ENCODE data around the gene HSPA12A. TPM values are rescaled to one million over a fixed set of nuclear protein-coding genes. Genes with fewer than 3 reads are reported as not detected.

HSPA12A gene
- total and polyA plus RNA-seq, 2 of the 13 experiments (the other 11 are each of a cell fraction or from before 2014, with no cell fraction given), result 6.4 to 13.6 TPM

- Histone ChIP-seq H2AFZ (ENCODE audit: low read length) (no peak overlapping the region), H4K20me1 (ENCODE audit: insufficient read depth, low read length) (no peaks in the 10 kb centered on the region), H3K9ac (ENCODE audit: insufficient read depth, low read depth, low read length) (no peak overlapping the region), H3K79me2 (ENCODE audit: insufficient read depth, low read length) (peaks cover 3% of the 10 kb centered on the region), H3K4me1 (ENCODE audit: insufficient read depth, low read length) (peaks cover 27% of the 10 kb centered on the region), H3K4me2 (ENCODE audit: low read depth, low read length) (no peak overlapping the region), H3K9me3 (ENCODE audit: low read length) (peaks cover 5% of the 10 kb centered on the region; the same call in 1 of the 2 replicates), H3K36me3 (replicated peaks in 1 of 2; ENCODE audit: control insufficient read depth in 1 of 2, insufficient read depth in 2 of 2, low read length in 2 of 2) (peaks cover 0 to 9% of the 10 kb centered on the region in 2 experiments; a peak in 1 of 5 replicates), H3K4me3 (replicated peaks in 1 of 3; ENCODE audit: insufficient read depth in 1 of 3, low read depth in 2 of 3, low read length in 3 of 3) (no peak overlapping the region), H3K27me3 (ENCODE audit: control insufficient read depth in 1 of 2, insufficient read depth in 2 of 2, low read length in 2 of 2) (no peaks in the 10 kb centered on the region), H3K27ac (ENCODE audit: extremely low read length, insufficient read depth, low read length) (no peak overlapping the region)
- TF ChIP-seq ZNF549 (CRISPR knock-in tag; IDR thresholded peaks at IDR 0.05), result no peak
- TF ChIP-seq CHD4 (IDR thresholded peaks at IDR 0.05; ENCODE audit: borderline replicate concordance, low read length), result no peak
- no peak for TF ChIP-seq ZFY (CRISPR knock-in tag; IDR thresholded peaks at IDR 0.05)
- TF ChIP-seq ZKSCAN1 (IDR thresholded peaks at IDR 0.05; ENCODE audit: low read length), result no peak
- TF ChIP-seq ZNF333 (CRISPR knock-in tag; IDR thresholded peaks at IDR 0.05; ENCODE audit: borderline replicate concordance), result no peak
- no peak for TF ChIP-seq ZNF672 (CRISPR knock-in tag; IDR thresholded peaks at IDR 0.05)
- no peak for TF ChIP-seq ELF3 (CRISPR knock-in tag; IDR thresholded peaks at IDR 0.05)
- no peak for TF ChIP-seq BCL6 (CRISPR knock-in tag; IDR thresholded peaks at IDR 0.05)
- TF ChIP-seq ZNF790 (CRISPR knock-in tag; IDR thresholded peaks at IDR 0.05; ENCODE audit: borderline replicate concordance), result no peak
- TF ChIP-seq, protein P1, sequence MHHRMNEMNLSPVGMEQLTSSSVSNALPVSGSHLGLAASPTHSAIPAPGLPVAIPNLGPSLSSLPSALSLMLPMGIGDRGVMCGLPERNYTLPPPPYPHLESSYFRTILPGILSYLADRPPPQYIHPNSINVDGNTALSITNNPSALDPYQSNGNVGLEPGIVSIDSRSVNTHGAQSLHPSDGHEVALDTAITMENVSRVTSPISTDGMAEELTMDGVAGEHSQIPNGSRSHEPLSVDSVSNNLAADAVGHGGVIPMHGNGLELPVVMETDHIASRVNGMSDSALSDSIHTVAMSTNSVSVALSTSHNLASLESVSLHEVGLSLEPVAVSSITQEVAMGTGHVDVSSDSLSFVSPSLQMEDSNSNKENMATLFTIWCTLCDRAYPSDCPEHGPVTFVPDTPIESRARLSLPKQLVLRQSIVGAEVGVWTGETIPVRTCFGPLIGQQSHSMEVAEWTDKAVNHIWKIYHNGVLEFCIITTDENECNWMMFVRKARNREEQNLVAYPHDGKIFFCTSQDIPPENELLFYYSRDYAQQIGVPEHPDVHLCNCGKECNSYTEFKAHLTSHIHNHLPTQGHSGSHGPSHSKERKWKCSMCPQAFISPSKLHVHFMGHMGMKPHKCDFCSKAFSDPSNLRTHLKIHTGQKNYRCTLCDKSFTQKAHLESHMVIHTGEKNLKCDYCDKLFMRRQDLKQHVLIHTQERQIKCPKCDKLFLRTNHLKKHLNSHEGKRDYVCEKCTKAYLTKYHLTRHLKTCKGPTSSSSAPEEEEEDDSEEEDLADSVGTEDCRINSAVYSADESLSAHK (CRISPR knock-in tag; IDR thresholded peaks at IDR 0.05; ENCODE audit: borderline replicate concordance), result no peak
- TF ChIP-seq MIER3 (CRISPR knock-in tag; IDR thresholded peaks at IDR 0.05; ENCODE audit: borderline replicate concordance), result no peak
- no peak for TF ChIP-seq PRPF4 (IDR thresholded peaks at IDR 0.05; ENCODE audit: low read depth, low read length, poor library complexity, severe bottlenecking)
- no peak for TF ChIP-seq ZNF589 (CRISPR knock-in tag; conservative IDR thresholded peaks at IDR 0.05)
- no peak for TF ChIP-seq TBX3 (IDR thresholded peaks at IDR 0.05; ENCODE audit: borderline replicate concordance)
- ChIA-PET CTCF (ENCODE audit: low intra/inter-chr PET ratio, low total read pairs) (no interaction called here), POLR2A (no interaction called here)
- in situ Hi-C loops (cut with HindIII; ENCODE audit: extremely low pct_ligation_motif_present, low pct_unique_long_range_greater_than_20kb), result loop anchor here (10.0 kb wide), 1 partner anchor 503 kb away; no protein-coding TSS in a partner anchor
- no peak for FAIRE-seq
- BruUV-seq (replicated peaks), result no TSS peak
- DNase-seq (ENCODE audit: low spot score), result no peak
- intact Hi-C loops (cut with micrococcal nuclease; ENCODE audit: unreplicated experiment), result no loop called here
- ATAC-seq, result no peak
- 74% methylated on average over 5 of the region's 5 CpGs for WGBS (ENCODE audit: low lambda C conversion rate)
Observed at GRCh38 chr10:116671274-116671926, 71.0 kb downstream of the HSPA12A start.
